ENCODE data around the gene GRAMD1A. TPM values are rescaled to one million over a fixed set of nuclear protein-coding genes. Genes with fewer than 3 reads are reported as not detected.
"Not testable (repeated sequence)": the region's sequence is repeated elsewhere in the genome, so short reads cannot be mapped to it uniquely, and the experiment has no call there.

Gene GRAMD1A
- 13.2 and 24.8 TPM in 2 replicates for total RNA-seq (2014; rRNA removed; shearing (Covaris generic))

- peak; percentile 74 for DNase-seq (ENCODE audit: low spot score)
These were observed at the start of gene GRAMD1A for GRCh38 chr19:34999498-35000337. Gene GRAMD1A (plus strand): TSS chr19:35000323. CDS start chr19:35000479, 156 bp downstream.

GRCh38 chr19:34953092-34953491, 47.0 kb upstream of the GRAMD1A start:
- DNase-seq (ENCODE audit: low spot score): peak; percentile 21

- DNase-seq (ENCODE audit: low spot score): no peak
These were observed 42.0 kb upstream of the GRAMD1A start for GRCh38 chr19:34957830-34958751.

GRCh38 chr19:34959021-34959420, 41.1 kb upstream of the GRAMD1A start:
- DNase-seq (ENCODE audit: low spot score): no peak

- no peak for DNase-seq (ENCODE audit: low spot score)
These were observed 39.9 kb upstream of the GRAMD1A start for GRCh38 chr19:34960103-34960805.

GRCh38 chr19:34960940-34961679, 39.0 kb upstream of the GRAMD1A start:
- DNase-seq (ENCODE audit: low spot score): no peak

- peak; percentile 86 for DNase-seq (ENCODE audit: low spot score)
These were observed 38.1 kb upstream of the GRAMD1A start for GRCh38 chr19:34961775-34962686.

GRCh38 chr19:34962687-34963572, 37.2 kb upstream of the GRAMD1A start:
- DNase-seq (ENCODE audit: low spot score): peak; percentile 60

- DNase-seq (ENCODE audit: low spot score): peak; percentile 61
These were observed 36.3 kb upstream of the GRAMD1A start, which contains the start of gene ZNF792 for GRCh38 chr19:34963573-34964406. Gene ZNF792 (minus strand): TSS chr19:34964229. CDS start chr19:34963662, 567 bp downstream.

- DNase-seq (ENCODE audit: low spot score): no peak
These were observed 35.5 kb upstream of the GRAMD1A start for GRCh38 chr19:34964598-34964997.

- DNase-seq (ENCODE audit: low spot score): not testable (repeated sequence)
These were observed 34.6 kb upstream of the GRAMD1A start for GRCh38 chr19:34965505-34965904.

GRCh38 chr19:34967551-34967950, 32.6 kb upstream of the GRAMD1A start:
- DNase-seq (ENCODE audit: low spot score): no peak

GRCh38 chr19:34969721-34970120, 30.4 kb upstream of the GRAMD1A start:
- DNase-seq (ENCODE audit: low spot score): no peak

GRCh38 chr19:34970185-34970780, 29.8 kb upstream of the GRAMD1A start:
- not testable (repeated sequence) for DNase-seq (ENCODE audit: low spot score)

- no peak for DNase-seq (ENCODE audit: low spot score)
These were observed 27.9 kb upstream of the GRAMD1A start for GRCh38 chr19:34972163-34972705.

GRCh38 chr19:34974646-34975045, 25.5 kb upstream of the GRAMD1A start:
- DNase-seq (ENCODE audit: low spot score): no peak

GRCh38 chr19:34975056-34975455, 25.1 kb upstream of the GRAMD1A start:
- no peak for DNase-seq (ENCODE audit: low spot score)

All from HT-29 (cell line).